Cardiac muscle cell (in vitro differentiated cells and primary cell): ENCODE measurements around the gene C10orf95. TPM values are rescaled to one million over a fixed set of nuclear protein-coding genes. Genes with fewer than 3 reads are reported as not detected.

ENCODE experiments used
- DNase-seq, 2 donors: peaks; one replicate each; pipeline versions ENCODE4 v3.0.0 to v3.0.0-alpha.2; 2010 to 2017; ENCODE audit warnings: low read depth in 1 of 2, low spot score in 1 of 2
- H3K27ac ChIP-seq: fragments of 200-600 bp; sonication (generic); 2 replicates; pipeline ENCODE4 v1.5.1; 2016
- H3K27me3 ChIP-seq: fragments of 200-600 bp; sonication (generic); 2 replicates; pipeline ENCODE4 v1.6.0; 2016; ENCODE audit warnings: control low read depth
- H3K36me3 ChIP-seq: fragments of 200-600 bp; sonication (generic); 2 replicates; pipeline ENCODE4 v1.5.1; 2016; ENCODE audit warnings: control low read depth
- H3K4me1 ChIP-seq: fragments of 200-600 bp; sonication (generic); 2 replicates; pipeline ENCODE4 v1.8.1; 2017; ENCODE audit warnings: low read depth, mild to moderate bottlenecking, mixed run types
- H3K4me3 ChIP-seq: fragments of 200-600 bp; sonication (generic); 2 replicates; pipeline ENCODE4 v1.5.1; 2016; ENCODE audit warnings: mild to moderate bottlenecking
- H3K9me3 ChIP-seq: fragments of 200-600 bp; sonication (generic); 2 replicates; pipeline ENCODE4 v1.5.1; 2017; ENCODE audit warnings: low read depth, mild to moderate bottlenecking, control low read depth
- CTCF ChIP-seq: IDR thresholded peaks from 2 replicates; pipeline ENCODE4 v1.5.1; 2012; ENCODE audit warnings: low read depth, mild to moderate bottlenecking, low read length
- polyA plus RNA-seq: library from polyadenylated mRNA; unstranded; fragments of >200 nt; fragmentation: Nextera tagmentation; extraction: Ambion mirVana; gene quantifications from 2 replicates; pipeline ENCODE4 v1.2.1, GENCODE V29; 2016
- total RNA-seq: library from RNA; depleted of rRNA; stranded (reverse); fragments of >200 nt; gene quantifications from 2 replicates; pipeline ENCODE4 v1.2.3, GENCODE V29; 2016

Gene C10orf95
- total and polyA plus RNA-seq, 2 experiments from 2014 or later, result 1.7 TPM; not detected in 1

DNA sequence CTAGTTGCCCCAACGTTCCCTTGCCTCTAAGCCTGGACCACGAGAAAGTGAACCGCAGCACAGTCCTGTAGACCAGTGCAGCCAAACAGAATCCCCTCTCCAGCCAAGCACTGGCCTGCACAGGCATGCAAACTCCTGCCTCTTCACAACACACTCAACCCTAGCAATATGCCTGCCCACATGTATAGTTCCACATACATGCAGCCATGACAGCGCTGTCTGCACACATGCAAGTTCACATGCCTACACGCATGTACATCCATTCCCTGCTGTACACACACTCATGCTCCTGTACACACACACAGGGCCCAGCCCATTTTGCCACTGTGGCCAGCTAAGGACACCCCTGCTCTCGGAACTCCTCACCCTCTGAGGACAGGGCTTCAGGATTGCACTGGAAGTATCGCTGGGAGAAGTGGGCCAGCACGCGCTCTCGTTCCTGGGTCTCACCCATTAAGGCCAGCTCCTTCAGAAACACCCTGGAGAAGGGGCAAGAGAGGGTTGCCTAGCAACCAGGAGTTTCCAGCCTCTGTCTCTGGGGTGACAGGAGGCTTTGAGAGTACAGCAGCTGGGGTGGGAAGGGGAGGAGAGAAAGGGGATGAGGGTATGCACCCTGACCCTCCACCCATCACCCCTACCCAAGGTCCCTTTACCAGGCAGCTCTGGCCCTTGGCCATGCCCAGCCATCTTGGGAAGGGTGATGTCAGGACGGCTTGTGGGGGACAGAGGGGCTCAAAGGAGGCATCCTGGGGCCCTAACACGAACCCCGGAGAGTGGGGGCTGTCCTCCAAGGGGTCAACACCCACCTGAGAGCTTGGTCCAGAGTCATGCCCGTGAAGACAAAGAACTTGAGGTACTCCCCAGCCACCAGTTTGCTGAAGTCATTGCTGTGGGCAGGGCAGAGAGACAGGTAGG lies 39.7 kb downstream of the C10orf95 start:
- peaks cover 38% of the 10 kb centered on the region for H3K27me3 ChIP-seq
- no peak overlapping the region for H3K4me3 ChIP-seq
- H3K36me3 ChIP-seq, result no peaks in the 10 kb centered on the region
- H3K27ac ChIP-seq, result no peak overlapping the region
- no peak for TF ChIP-seq CTCF
- no peaks in the 10 kb centered on the region for H3K4me1 ChIP-seq
- no peak for DNase-seq
- no peaks in the 10 kb centered on the region for H3K9me3 ChIP-seq

GRCh38 chr10:102410429-102411073 lies 40.8 kb downstream of the C10orf95 start:
- DNase-seq, result peak; percentile 58 to 69
- peak overlapping the region; percentile 24 for H3K4me3 ChIP-seq
- H3K4me1 ChIP-seq, result no peaks in the 10 kb centered on the region
- peaks cover 38% of the 10 kb centered on the region for H3K27me3 ChIP-seq
- no peaks in the 10 kb centered on the region for H3K36me3 ChIP-seq
- no peak for TF ChIP-seq CTCF
- H3K27ac ChIP-seq, result no peak overlapping the region
- no peaks in the 10 kb centered on the region for H3K9me3 ChIP-seq

DNA sequence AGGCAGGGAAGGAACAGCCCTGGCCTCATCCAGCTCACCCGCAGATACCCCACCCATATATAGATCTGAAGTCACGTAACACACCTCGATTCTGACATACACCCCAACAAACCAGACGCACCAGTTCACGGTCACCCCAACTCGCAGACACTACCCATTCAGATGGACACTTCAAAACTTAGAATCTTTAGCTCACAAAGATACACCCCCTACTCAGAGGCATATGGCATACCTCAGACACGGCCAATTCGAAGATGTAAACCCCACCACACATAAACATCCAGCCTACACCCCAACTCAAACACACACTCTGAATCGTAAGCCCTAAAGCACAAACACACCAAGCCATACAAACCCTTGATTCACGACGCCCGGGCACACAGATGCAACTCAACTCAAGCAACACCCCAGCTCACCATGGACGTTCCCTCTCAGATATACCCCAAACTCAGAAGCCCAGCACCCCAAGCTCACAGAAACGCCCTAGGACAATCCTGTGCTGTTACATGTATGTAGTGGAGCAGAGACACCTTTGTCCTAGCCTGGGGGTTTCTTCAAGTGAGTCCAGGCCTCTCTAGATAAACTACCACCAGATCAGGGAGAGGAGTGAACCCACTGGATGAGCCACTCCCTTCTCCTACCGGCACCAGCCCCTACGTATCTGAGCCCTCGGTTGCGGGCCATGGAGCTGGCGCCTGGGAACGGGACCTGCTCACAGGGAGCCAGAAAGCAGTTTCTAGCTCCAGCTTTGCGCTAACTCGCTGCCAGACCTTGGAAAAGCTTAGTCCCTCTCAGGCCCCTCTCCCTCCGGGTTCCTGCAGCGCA lies 41.5 kb downstream of the C10orf95 start:
- no peak for TF ChIP-seq CTCF
- Histone ChIP-seq H3K27ac (no peak overlapping the region), H3K9me3 (no peaks in the 10 kb centered on the region), H3K27me3 (peaks cover 38% of the 10 kb centered on the region), H3K4me1 (no peaks in the 10 kb centered on the region), H3K4me3 (peak overlapping the region; percentile 49), H3K36me3 (no peaks in the 10 kb centered on the region)
- peak; percentile 25 to 32 for DNase-seq

DNA sequence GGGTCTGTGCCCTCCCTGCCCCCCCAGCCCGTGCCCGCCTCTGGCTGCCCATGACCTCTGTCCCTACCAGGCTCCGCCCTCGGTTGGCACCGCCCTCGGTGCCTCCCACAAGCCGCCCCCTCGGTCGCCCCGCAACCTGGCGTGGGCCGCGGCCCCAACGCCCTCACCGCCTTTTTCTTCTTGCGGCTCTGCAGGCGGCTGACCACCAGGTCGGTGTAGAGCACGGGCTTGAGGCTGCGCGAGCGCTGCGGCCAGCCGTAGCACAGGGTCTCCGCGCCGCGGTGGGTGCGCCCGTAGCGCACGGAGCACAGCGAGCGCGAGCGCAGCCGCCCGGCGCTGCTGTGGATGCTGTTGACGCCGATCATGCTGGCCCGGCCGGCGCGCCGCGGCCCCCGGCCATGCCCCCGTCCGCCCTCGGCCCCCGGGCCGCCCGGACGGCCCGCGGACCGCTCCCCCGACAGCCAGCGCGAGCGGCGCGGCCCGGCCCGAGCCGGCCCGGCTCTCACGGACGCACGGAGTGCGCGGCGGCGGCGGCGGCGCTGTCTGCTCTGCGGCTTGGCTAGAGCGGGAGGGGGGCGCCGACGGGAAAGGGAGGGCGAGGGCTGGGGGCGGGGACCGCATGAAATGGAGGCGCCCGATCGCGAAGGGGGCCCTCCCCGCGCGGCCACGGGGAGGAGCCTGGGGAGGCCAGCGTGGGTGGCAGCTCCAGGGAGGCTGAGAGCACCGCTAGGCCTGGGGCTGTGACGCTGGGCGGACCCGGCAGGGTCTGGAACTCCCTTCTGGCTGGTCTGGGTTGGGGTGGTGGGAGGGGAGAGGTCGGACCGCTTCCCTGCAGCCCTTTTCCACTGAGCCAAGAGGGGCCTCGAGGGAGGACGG lies 42.4 kb downstream of the C10orf95 start:
- peak; percentile 77 to 82 for DNase-seq
- Histone ChIP-seq H3K4me1 (no peaks in the 10 kb centered on the region), H3K36me3 (no peaks in the 10 kb centered on the region), H3K9me3 (no peaks in the 10 kb centered on the region), H3K27me3 (peaks cover 38% of the 10 kb centered on the region), H3K27ac (no peak overlapping the region), H3K4me3 (peak overlapping the region; percentile 49)
- TF ChIP-seq CTCF, result no peak
